GM23248 (cell line): Measurements from ENCODE around the gene PEX14.

ENCODE experiments used
- EZH2 ChIP-seq: fragments of 200-600 bp; sonication (generic); IDR thresholded peaks from 2 replicates; pipeline ENCODE4 v1.6.1; 2018; ENCODE audit warnings: antibody characterized with exemption, mild to moderate bottlenecking; ENCODE audit not compliant: insufficient read depth, poor library complexity, severe bottlenecking
- EZH2phosphoT487 ChIP-seq: fragments of 200-600 bp; sonication (generic); IDR thresholded peaks from 2 replicates; pipeline ENCODE4 v1.6.1; 2018; ENCODE audit warnings: antibody characterized with exemption, moderate library complexity, mild to moderate bottlenecking, low read depth; ENCODE audit not compliant: insufficient read depth

GRCh38 chr1:10672343-10673050 is 197.7 kb downstream of the PEX14 start:
- no peak for TF ChIP-seq EZH2phosphoT487
- TF ChIP-seq EZH2 = no peak
